Suprapubic skin (tissue), 4 donors: ENCODE data around the gene ZCCHC8.

ENCODE experiments used
- CTCF ChIP-seq, 2 donors: fragments of 200-600 bp in 1 of 2; fragments of 450-650 bp in 1 of 2; sonication (generic) in 1 of 2; IDR thresholded peaks; one replicate each; pipeline ENCODE4 v1.5.1; 2016 to 2019; ENCODE audit warnings: antibody characterized with exemption in 2 of 2, mild to moderate bottlenecking in 1 of 2, moderate library complexity in 1 of 2
- EP300 ChIP-seq: sonication (generic); formaldehyde crosslinking; IDR thresholded peaks from one replicate; pipeline ENCODE4 v1.6.1; 2017; ENCODE audit warnings: antibody characterized with exemption
- POLR2A ChIP-seq, 2 donors: fragments of 450-650 bp; IDR thresholded peaks; one replicate each; pipeline ENCODE4 v1.6.1; 2017; ENCODE audit warnings: antibody characterized with exemption in 2 of 2, mild to moderate bottlenecking in 2 of 2, moderate library complexity in 2 of 2
- POLR2AphosphoS5 ChIP-seq, 3 donors: sonication (generic); formaldehyde crosslinking; IDR thresholded peaks; one replicate each; pipeline ENCODE4 v1.6.1; 2017; ENCODE audit warnings: antibody characterized with exemption in 3 of 3

GRCh38 chr12:122538496-122538895 is 37.8 kb upstream of the ZCCHC8 start:
- TF ChIP-seq CTCF (IDR thresholded peaks at IDR 0.05) (no peak), POLR2AphosphoS5 (IDR thresholded peaks at IDR 0.05) (no peak), EP300 (no peak), POLR2A (IDR thresholded peaks at IDR 0.05) (no peak)
